ENCODE data around the gene COL6A5.

GRCh38 chr3:130430266-130430665 lies 84.8 kb downstream of the COL6A5 start:
- TF ChIP-seq POLR2A (IDR thresholded peaks at IDR 0.05; ENCODE audit: low read depth, low read length) (no peak), POLR2AphosphoS5 (IDR thresholded peaks at IDR 0.05; ENCODE audit: insufficient read depth, low read depth, low read length) (no peak), CTCF (IDR thresholded peaks at IDR 0.05; ENCODE audit: extremely low read depth in 1 of 2, insufficient read depth in 1 of 2, low read depth in 1 of 2, low read length in 2 of 2) (no peak), EZH2 (IDR thresholded peaks at IDR 0.05; ENCODE audit: borderline replicate concordance, low read depth, low read length, severe bottlenecking) (no peak), JUN (IDR thresholded peaks at IDR 0.05; ENCODE audit: borderline replicate concordance, insufficient read depth, insufficient read length, low read depth) (no peak), MAX (IDR thresholded peaks at IDR 0.05; ENCODE audit: insufficient read depth, insufficient read length) (no peak), FOS (IDR thresholded peaks at IDR 0.05; ENCODE audit: borderline replicate concordance, insufficient read depth, low read length) (no peak), GATA2 (IDR thresholded peaks at IDR 0.05; ENCODE audit: insufficient read depth, insufficient read length, low read depth, low read length) (no peak), MYC (IDR thresholded peaks at IDR 0.05; ENCODE audit: low read depth, low read length) (no peak)

All from endothelial cell of umbilical vein (primary cell).